AG09319 (cell line): ENCODE data around the gene SPEG.

Experiments used
- DNase-seq: peaks from one replicate; pipeline ENCODE4 v3.0.0-alpha.2; 2010; ENCODE audit warnings: low read depth; ENCODE audit errors: extremely low read depth
- TF ChIP-seq, protein P1 (sequence below): IDR thresholded peaks from 2 replicates; pipeline ENCODE4 v1.5.1; 2011; ENCODE audit warnings: low read depth, mild to moderate bottlenecking, inconsistent platforms, low read length, moderate library complexity

The SPEG gene

DNA sequence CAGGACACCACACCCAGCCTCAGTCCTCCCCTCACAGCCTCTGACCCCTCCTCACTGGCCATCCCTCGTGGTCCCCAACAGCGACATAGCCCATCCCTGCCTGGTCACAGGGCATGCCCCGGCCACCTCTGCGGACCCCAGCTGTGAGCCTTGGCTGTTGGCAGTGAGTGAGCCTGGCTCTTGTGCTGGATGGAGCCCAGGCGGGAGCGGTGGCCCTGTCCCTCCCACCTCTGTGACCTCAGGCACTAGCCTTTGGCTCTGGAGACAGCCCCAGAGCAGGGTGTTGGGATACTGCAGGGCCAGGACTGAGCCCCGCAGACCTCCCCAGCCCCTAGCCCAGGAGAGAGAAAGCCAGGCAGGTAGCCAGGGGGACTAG, 8.6 kb upstream of the SPEG start:
- no peak for DNase-seq
- TF ChIP-seq, protein P1, sequence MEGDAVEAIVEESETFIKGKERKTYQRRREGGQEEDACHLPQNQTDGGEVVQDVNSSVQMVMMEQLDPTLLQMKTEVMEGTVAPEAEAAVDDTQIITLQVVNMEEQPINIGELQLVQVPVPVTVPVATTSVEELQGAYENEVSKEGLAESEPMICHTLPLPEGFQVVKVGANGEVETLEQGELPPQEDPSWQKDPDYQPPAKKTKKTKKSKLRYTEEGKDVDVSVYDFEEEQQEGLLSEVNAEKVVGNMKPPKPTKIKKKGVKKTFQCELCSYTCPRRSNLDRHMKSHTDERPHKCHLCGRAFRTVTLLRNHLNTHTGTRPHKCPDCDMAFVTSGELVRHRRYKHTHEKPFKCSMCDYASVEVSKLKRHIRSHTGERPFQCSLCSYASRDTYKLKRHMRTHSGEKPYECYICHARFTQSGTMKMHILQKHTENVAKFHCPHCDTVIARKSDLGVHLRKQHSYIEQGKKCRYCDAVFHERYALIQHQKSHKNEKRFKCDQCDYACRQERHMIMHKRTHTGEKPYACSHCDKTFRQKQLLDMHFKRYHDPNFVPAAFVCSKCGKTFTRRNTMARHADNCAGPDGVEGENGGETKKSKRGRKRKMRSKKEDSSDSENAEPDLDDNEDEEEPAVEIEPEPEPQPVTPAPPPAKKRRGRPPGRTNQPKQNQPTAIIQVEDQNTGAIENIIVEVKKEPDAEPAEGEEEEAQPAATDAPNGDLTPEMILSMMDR, result no peak

GRCh38 chr2:219426534-219427136, 8.0 kb upstream of the SPEG start:
- TF ChIP-seq, protein P1, result no peak
- DNase-seq, result no peak

GRCh38 chr2:219428469-219428868, 6.2 kb upstream of the SPEG start:
- no peak for DNase-seq
- TF ChIP-seq, protein P1, result no peak

DNA sequence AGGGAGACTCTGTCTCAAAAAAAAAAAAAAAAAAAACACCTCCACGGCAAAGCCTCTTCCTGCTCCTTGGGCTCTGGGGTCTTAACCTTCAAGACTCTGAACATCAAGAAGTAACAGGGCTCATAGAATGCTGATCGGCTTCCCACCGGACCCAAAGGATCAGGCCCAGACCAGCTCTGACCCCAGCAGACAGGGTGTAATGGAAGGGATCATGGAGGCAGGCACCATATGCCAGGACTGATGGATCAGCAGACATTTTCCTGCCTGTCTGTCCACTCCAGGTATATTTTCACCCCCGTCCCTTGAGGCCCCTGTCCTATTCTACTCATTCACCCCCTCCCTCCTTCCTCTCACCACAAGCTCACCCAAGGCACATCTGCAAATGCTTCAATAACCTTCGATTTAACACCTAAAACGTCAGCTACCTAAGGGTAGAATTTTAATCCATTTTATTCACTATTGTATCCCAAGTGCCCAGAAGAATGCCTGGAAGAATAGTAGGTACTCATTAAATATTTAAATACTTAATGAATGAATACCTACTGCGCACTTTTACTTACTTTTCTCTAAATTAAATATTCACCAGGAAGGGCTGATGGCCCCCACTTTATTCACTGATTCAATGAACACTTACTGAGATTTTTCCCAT, 4.6 kb upstream of the SPEG start:
- TF ChIP-seq, protein P1, result no peak
- no peak for DNase-seq

- TF ChIP-seq, protein P1, result peak; percentile 7
- no peak for DNase-seq
Measured at GRCh38 chr2:219430633-219431615, 3.7 kb upstream of the SPEG start.

DNA sequence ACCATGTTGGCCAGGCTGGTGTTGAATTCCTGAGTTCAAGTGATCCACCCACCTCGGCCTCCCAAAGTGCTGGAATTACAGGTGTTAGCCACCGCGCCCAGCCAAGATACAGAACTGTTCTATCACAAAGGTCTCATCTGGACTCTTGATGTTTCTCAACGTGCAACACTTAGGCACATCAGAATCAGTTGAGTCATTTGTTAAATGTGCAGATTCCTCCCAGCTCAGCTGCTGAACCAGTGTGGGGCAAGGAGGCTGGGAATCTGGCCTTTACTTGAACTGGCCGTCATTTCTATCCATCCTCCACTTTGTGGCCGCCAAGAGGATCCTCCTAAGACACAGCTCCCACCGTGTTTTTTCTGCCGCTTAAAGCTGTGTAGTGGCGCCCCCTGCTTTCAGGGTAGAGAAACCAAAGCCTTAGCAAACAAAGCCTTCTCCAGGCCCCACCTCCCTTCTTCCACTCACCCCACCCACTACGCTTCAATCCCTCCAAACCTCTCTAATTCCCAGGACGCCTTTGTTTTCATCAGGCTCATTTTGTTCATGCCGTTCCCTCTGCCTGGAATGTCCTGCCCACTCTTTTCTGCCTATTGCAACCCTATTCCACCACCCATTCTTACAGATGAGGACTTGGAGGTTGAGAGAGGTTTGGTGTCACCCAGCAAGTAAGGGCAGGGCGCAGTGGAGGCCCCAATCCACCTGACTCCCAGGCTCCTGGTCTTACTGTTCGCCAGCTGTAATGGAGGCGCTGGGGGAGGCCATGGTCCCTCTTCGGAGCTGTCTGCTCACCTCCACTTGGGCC, 776 bp upstream of the SPEG start:
- DNase-seq, result no peak
- TF ChIP-seq, protein P1, result peak; percentile 34
